GM18511 (cell line): ENCODE measurements around the gene TAC3.
"Not testable (repeated sequence)": the region's sequence is repeated elsewhere in the genome, so short reads cannot be mapped to it uniquely, and the experiment has no call there.

ENCODE experiments used
- ATAC-seq: cut with Tn5 transposase; IDR thresholded peaks from one replicate; pipeline ENCODE4 v1.9.1; 2021; ENCODE audit warnings: mild to moderate bottlenecking, moderate library complexity; ENCODE audit not compliant: unreplicated experiment

TAC3 gene

GRCh38 chr12:57039016-57039798 is 22.9 kb upstream of the TAC3 start:
- ATAC-seq = no peak

GRCh38 chr12:57037264-57037663 is 20.9 kb upstream of the TAC3 start:
- no peak for ATAC-seq

GRCh38 chr12:57033431-57033830 is 17.1 kb upstream of the TAC3 start:
- ATAC-seq = no peak

- ATAC-seq = no peak
Observed at GRCh38 chr12:57031789-57032188, 15.5 kb upstream of the TAC3 start.

- peak; percentile 77 for ATAC-seq
Observed at GRCh38 chr12:57031138-57031725, 14.9 kb upstream of the TAC3 start.

- no peak for ATAC-seq
Observed at GRCh38 chr12:57029457-57029856, 13.1 kb upstream of the TAC3 start.

- ATAC-seq = no peak
Observed at GRCh38 chr12:57027805-57028153, 11.4 kb upstream of the TAC3 start.

GRCh38 chr12:57027011-57027804 is 10.9 kb upstream of the TAC3 start:
- no peak for ATAC-seq

- no peak for ATAC-seq
Observed at GRCh38 chr12:57025196-57025595, 8.9 kb upstream of the TAC3 start.

- not testable (repeated sequence) for ATAC-seq
Observed at GRCh38 chr12:57022324-57022723, 6.0 kb upstream of the TAC3 start.

GRCh38 chr12:57019983-57020719 is 3.8 kb upstream of the TAC3 start:
- no peak for ATAC-seq

GRCh38 chr12:57018906-57019305 is 2.6 kb upstream of the TAC3 start:
- no peak for ATAC-seq

- ATAC-seq = not testable (repeated sequence)
Observed at GRCh38 chr12:57018353-57018752, 2.0 kb upstream of the TAC3 start.

GRCh38 chr12:57012600-57013465 is 3.5 kb downstream of the TAC3 start:
- peak; percentile 85 for ATAC-seq

GRCh38 chr12:57011438-57012424 is 4.6 kb downstream of the TAC3 start:
- peak; percentile 56 for ATAC-seq

GRCh38 chr12:57010627-57011247 is 5.6 kb downstream of the TAC3 start:
- no peak for ATAC-seq

GRCh38 chr12:57009949-57010626 is 6.2 kb downstream of the TAC3 start:
- no peak for ATAC-seq

GRCh38 chr12:57008178-57008577 is 8.2 kb downstream of the TAC3 start:
- no peak for ATAC-seq
